ENCODE results near the gene ZNF827. TPM values are rescaled to one million over a fixed set of nuclear protein-coding genes. Genes with fewer than 3 reads are reported as not detected.

The ZNF827 gene
- total and polyA plus RNA-seq, 9 of the 15 experiments (the other 6 are each of a cell fraction or from before 2014, with no cell fraction given): 0.07 to 0.40 TPM; not detected in 7

DNA sequence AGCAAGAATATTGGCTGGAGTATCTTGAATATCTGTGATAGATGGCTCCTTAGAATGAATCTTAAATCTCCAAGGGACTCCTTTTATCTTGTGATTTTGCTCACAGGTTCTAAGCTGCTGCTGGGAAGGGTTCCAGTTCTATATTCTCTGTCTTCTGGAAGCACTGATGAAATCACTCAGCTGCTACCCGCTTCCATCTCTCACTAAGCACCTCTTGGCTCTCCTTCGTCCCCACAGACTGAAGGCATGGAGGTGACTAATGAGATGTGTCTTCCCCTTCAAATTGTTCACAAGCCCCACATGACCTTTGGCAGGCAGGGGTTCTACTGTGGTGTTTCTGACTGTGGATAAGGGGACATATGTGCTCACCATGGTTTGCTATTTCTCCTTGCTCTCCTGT, 182.8 kb downstream of the ZNF827 start:
- Histone ChIP-seq H3K4me3 (no peak overlapping the region), H2AFZ (ENCODE audit: low read depth, low read length) (no peak overlapping the region), H3K79me2 (ENCODE audit: control insufficient read depth, insufficient read depth, low read length) (no peaks in the 10 kb centered on the region), H3K9ac (ENCODE audit: insufficient read depth in 1 of 2, low read depth in 2 of 2, low read length in 2 of 2) (no peak overlapping the region), H3K9me1 (ENCODE audit: control insufficient read depth, insufficient read depth, low read length) (no peaks in the 10 kb centered on the region), H3K4me1 (replicated peaks in 1 of 2; ENCODE audit: control insufficient read depth in 2 of 2, insufficient read depth in 2 of 2, low read length in 2 of 2) (no peaks in the 10 kb centered on the region), H4K20me1 (replicated peaks; ENCODE audit: control insufficient read depth, insufficient read depth, low read length) (no peaks in the 10 kb centered on the region), H3K9me3 (replicated peaks; ENCODE audit: control insufficient read depth, insufficient read depth, low read depth, low read length) (no peaks in the 10 kb centered on the region), H3K36me3 (ENCODE audit: control insufficient read depth, insufficient read depth, low read length) (no peaks in the 10 kb centered on the region), H3K27me3 (ENCODE audit: control insufficient read depth in 2 of 2, insufficient read depth in 2 of 2, low read length in 2 of 2) (peaks cover 3 to 22% of the 10 kb centered on the region in 2 experiments; a peak in 3 of 5 replicates), H3K27ac (ENCODE audit: extremely low read depth, low read depth, low read length) (no peak overlapping the region), H3K4me2 (ENCODE audit: insufficient read depth, low read length) (no peak overlapping the region)
- in situ Hi-C loops (cut with MboI): no loop called here
- POLR2A ChIA-PET: no interaction called here
- ATAC-seq (no peak), FAIRE-seq (no peak), DNase-seq (ENCODE audit: extremely low read depth in 1 of 4, low spot score in 3 of 4) (no peak)
- CTCF ChIA-PET (ENCODE audit: low intra/inter-chr PET ratio): no interaction called here
- WGBS (ENCODE audit: insufficient coverage, low coverage, missing lambda C conversion rate): 0% methylated on average over 2 of the region's 2 CpGs
- no peak for TF ChIP-seq NFIX (CRISPR knock-in tag; IDR thresholded peaks at IDR 0.05; ENCODE audit: low read depth)
- intact Hi-C loops (cut with micrococcal nuclease): no loop called here
- BruUV-seq (replicated peaks): no TSS peak

DNA sequence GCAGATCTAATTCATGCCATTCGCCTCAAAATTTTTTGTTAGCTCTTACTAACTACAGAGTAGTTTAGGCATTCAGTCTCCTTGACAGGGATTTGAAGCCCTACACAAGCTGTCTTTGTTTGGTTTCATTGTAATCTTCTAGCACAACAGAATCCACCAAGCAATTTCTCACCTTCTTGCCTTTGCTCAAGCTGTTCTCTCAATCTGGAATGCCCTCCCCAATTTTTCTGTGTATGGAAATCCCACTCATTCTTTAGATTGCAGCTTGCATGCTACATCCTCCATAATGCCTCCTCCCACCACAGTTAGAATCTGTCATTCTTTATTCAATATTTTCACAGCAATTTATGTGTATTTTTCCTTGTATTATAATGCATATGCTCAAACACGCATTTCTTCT, 195.0 kb downstream of the ZNF827 start:
- intact Hi-C loops (cut with micrococcal nuclease): no loop called here
- TF ChIP-seq ZNF184 (CRISPR knock-in tag; IDR thresholded peaks at IDR 0.05) (no peak), CSDE1 (IDR thresholded peaks at IDR 0.05) (no peak), JUND (IDR thresholded peaks at IDR 0.05; ENCODE audit: borderline replicate concordance, low read depth, low read length) (no peak), JUND (tag; IDR thresholded peaks at IDR 0.05; ENCODE audit: borderline replicate concordance, low read depth, low read length) (no peak), ZNF764 (CRISPR knock-in tag; IDR thresholded peaks at IDR 0.05; ENCODE audit: low read depth) (no peak), ATF7 (IDR thresholded peaks at IDR 0.05) (no peak), RAD51 (IDR thresholded peaks at IDR 0.05; ENCODE audit: borderline replicate concordance, low read depth) (no peak), TEAD4 (IDR thresholded peaks at IDR 0.05; ENCODE audit: low read length) (no peak), TEAD4 (CRISPR knock-in tag; IDR thresholded peaks at IDR 0.05; ENCODE audit: borderline replicate concordance) (no peak), PYGO2 (tag; IDR thresholded peaks at IDR 0.05) (no peak), NCOA1 (IDR thresholded peaks at IDR 0.05; ENCODE audit: low read depth) (no peak), TGIF2 (CRISPR knock-in tag; IDR thresholded peaks at IDR 0.05) (no peak), NFXL1 (CRISPR knock-in tag; IDR thresholded peaks at IDR 0.05) (no peak)
- TF ChIP-seq, protein P1, sequence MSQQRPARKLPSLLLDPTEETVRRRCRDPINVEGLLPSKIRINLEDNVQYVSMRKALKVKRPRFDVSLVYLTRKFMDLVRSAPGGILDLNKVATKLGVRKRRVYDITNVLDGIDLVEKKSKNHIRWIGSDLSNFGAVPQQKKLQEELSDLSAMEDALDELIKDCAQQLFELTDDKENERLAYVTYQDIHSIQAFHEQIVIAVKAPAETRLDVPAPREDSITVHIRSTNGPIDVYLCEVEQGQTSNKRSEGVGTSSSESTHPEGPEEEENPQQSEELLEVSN (IDR thresholded peaks at IDR 0.05; ENCODE audit: borderline replicate concordance in 1 of 2, extremely low read depth in 1 of 2, insufficient read depth in 1 of 2, insufficient read length in 1 of 2, low read depth in 1 of 2, low read length in 1 of 2, poor library complexity in 1 of 2, severe bottlenecking in 1 of 2): no peak
- TF ChIP-seq, protein P2, sequence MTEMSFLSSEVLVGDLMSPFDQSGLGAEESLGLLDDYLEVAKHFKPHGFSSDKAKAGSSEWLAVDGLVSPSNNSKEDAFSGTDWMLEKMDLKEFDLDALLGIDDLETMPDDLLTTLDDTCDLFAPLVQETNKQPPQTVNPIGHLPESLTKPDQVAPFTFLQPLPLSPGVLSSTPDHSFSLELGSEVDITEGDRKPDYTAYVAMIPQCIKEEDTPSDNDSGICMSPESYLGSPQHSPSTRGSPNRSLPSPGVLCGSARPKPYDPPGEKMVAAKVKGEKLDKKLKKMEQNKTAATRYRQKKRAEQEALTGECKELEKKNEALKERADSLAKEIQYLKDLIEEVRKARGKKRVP (CRISPR knock-in tag; IDR thresholded peaks at IDR 0.05): no peak

More for the DNA sequence above, 195.0 kb downstream of the ZNF827 start:
- Histone ChIP-seq H3K4me3 (no peak overlapping the region), H3K4me1 (replicated peaks in 1 of 2; ENCODE audit: control insufficient read depth in 2 of 2, insufficient read depth in 2 of 2, low read length in 2 of 2) (no peaks in the 10 kb centered on the region), H3K36me3 (ENCODE audit: control insufficient read depth, insufficient read depth, low read length) (no peaks in the 10 kb centered on the region), H4K20me1 (replicated peaks; ENCODE audit: control insufficient read depth, insufficient read depth, low read length) (no peaks in the 10 kb centered on the region), H3K9ac (ENCODE audit: insufficient read depth in 1 of 2, low read depth in 2 of 2, low read length in 2 of 2) (no peak overlapping the region), H3K27me3 (ENCODE audit: control insufficient read depth in 2 of 2, insufficient read depth in 2 of 2, low read length in 2 of 2) (peaks cover 0 to 2% of the 10 kb centered on the region in 2 experiments; a peak in 1 of 5 replicates), H3K27ac (ENCODE audit: extremely low read depth, low read depth, low read length) (no peak overlapping the region), H3K9me1 (ENCODE audit: control insufficient read depth, insufficient read depth, low read length) (no peaks in the 10 kb centered on the region), H3K4me2 (ENCODE audit: insufficient read depth, low read length) (no peak overlapping the region), H3K9me3 (replicated peaks; ENCODE audit: control insufficient read depth, insufficient read depth, low read depth, low read length) (no peaks in the 10 kb centered on the region), H3K79me2 (ENCODE audit: control insufficient read depth, insufficient read depth, low read length) (no peaks in the 10 kb centered on the region), H2AFZ (ENCODE audit: low read depth, low read length) (no peak overlapping the region)
- ATAC-seq (no peak), DNase-seq (ENCODE audit: extremely low read depth in 1 of 4, low spot score in 3 of 4) (no peak), FAIRE-seq (no peak)
- no TSS peak for BruUV-seq (replicated peaks)
- CTCF ChIA-PET (ENCODE audit: low intra/inter-chr PET ratio): no interaction called here
- POLR2A ChIA-PET: no interaction called here
- in situ Hi-C loops (cut with MboI): no loop called here
- 0% methylated on average over 2 of the region's 2 CpGs for WGBS (ENCODE audit: insufficient coverage, low coverage, missing lambda C conversion rate)

Measured in K562 (cell line).